PC-9 (cell line): Measurements from ENCODE around the gene DCAF17.

Experiments
- EZH2 ChIP-seq: fragments of 200-600 bp; sonication (generic); IDR thresholded peaks from 2 replicates; pipeline ENCODE4 v1.8.0; 2017; ENCODE audit warnings: antibody characterized with exemption, low read depth
- TF ChIP-seq, protein P1 (sequence below): fragments of 200-600 bp; sonication (generic); conservative IDR thresholded peaks from 2 replicates; pipeline ENCODE4 v1.6.1; 2017; ENCODE audit warnings: mixed run types, antibody characterized with exemption, mild to moderate bottlenecking, moderate library complexity

DNA sequence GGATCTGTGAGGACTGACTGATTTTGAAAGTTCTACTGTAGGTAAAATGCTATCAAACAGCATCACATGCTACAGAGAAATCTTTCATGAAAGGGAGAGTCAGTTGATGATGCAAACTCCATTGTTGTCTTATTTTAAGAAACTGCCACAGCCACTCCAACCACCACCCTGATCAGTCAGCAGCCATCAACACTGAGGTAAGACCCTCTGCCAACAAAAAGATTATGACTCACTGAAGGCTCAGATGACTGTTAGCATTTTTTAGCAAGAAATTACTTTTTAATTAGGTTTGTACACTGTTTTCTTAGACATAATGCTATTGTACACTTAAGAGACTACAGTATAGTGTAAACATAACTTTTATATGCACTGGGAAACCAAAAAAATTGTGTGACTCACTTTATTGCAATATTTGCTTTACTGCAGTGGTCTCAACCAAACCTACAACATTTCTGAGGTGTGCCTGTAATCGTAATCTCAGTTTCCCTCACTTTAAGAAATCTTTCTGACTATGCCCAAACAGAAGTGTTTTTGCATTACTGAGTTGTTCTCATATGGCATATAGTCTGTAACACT, 43.0 kb upstream of the DCAF17 start:
- TF ChIP-seq, protein P1, sequence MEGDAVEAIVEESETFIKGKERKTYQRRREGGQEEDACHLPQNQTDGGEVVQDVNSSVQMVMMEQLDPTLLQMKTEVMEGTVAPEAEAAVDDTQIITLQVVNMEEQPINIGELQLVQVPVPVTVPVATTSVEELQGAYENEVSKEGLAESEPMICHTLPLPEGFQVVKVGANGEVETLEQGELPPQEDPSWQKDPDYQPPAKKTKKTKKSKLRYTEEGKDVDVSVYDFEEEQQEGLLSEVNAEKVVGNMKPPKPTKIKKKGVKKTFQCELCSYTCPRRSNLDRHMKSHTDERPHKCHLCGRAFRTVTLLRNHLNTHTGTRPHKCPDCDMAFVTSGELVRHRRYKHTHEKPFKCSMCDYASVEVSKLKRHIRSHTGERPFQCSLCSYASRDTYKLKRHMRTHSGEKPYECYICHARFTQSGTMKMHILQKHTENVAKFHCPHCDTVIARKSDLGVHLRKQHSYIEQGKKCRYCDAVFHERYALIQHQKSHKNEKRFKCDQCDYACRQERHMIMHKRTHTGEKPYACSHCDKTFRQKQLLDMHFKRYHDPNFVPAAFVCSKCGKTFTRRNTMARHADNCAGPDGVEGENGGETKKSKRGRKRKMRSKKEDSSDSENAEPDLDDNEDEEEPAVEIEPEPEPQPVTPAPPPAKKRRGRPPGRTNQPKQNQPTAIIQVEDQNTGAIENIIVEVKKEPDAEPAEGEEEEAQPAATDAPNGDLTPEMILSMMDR = no peak
- no peak for TF ChIP-seq EZH2
